Stimulated activated CD8-positive, alpha-beta memory T cell treated with anti-CD3 and anti-CD28 coated beads, Interleukin-4, amount 100 ng/mL, for 1 hour (primary cell): Measurements from ENCODE around the gene CTNNA1.
"Not testable (repeated sequence)": the region's sequence is repeated elsewhere in the genome, so short reads cannot be mapped to it uniquely, and the experiment has no call there.

Experiments
- DNase-seq, 2 donors: peaks; one replicate each; pipeline ENCODE4 v3.0.0-alpha.2; 2020; ENCODE audit warnings: low read depth in 2 of 2, low spot score in 1 of 2

The CTNNA1 gene

GRCh38 chr5:138755084-138755748 lies 2.0 kb downstream of the CTNNA1 start:
- no peak for DNase-seq

GRCh38 chr5:138757061-138757776 lies 4.0 kb downstream of the CTNNA1 start:
- DNase-seq: no peak

- no peak for DNase-seq
Observed at GRCh38 chr5:138760448-138761110, 7.4 kb downstream of the CTNNA1 start.

GRCh38 chr5:138761115-138761514 lies 7.9 kb downstream of the CTNNA1 start:
- DNase-seq: not testable (repeated sequence)

- DNase-seq: not testable (repeated sequence)
Observed at GRCh38 chr5:138761670-138762069, 8.4 kb downstream of the CTNNA1 start.

- DNase-seq: no peak
Observed at GRCh38 chr5:138762110-138762509, 8.9 kb downstream of the CTNNA1 start.

GRCh38 chr5:138763037-138763778 lies 10.0 kb downstream of the CTNNA1 start:
- no peak for DNase-seq

GRCh38 chr5:138770291-138770690 lies 17.1 kb downstream of the CTNNA1 start:
- DNase-seq: no peak

GRCh38 chr5:138770977-138771376 lies 17.8 kb downstream of the CTNNA1 start:
- no peak for DNase-seq

GRCh38 chr5:138772986-138773594 lies 19.9 kb downstream of the CTNNA1 start:
- no peak for DNase-seq

GRCh38 chr5:138773624-138774023 lies 20.4 kb downstream of the CTNNA1 start:
- DNase-seq: not testable (repeated sequence)

- DNase-seq: no peak
Observed at GRCh38 chr5:138775034-138775433, 21.8 kb downstream of the CTNNA1 start.

- no peak for DNase-seq
Observed at GRCh38 chr5:138778234-138778633, 25.0 kb downstream of the CTNNA1 start.

- DNase-seq: no peak
Observed at GRCh38 chr5:138783976-138784375, 30.8 kb downstream of the CTNNA1 start.

- DNase-seq: no peak
Observed at GRCh38 chr5:138784590-138784989, 31.4 kb downstream of the CTNNA1 start.

GRCh38 chr5:138789771-138790242 lies 36.6 kb downstream of the CTNNA1 start:
- DNase-seq: no peak

- DNase-seq: no peak
Observed at GRCh38 chr5:138790684-138791083, 37.5 kb downstream of the CTNNA1 start.

GRCh38 chr5:138792195-138792790 lies 39.1 kb downstream of the CTNNA1 start:
- DNase-seq: no peak

GRCh38 chr5:138793575-138793974 lies 40.4 kb downstream of the CTNNA1 start:
- DNase-seq: no peak

- DNase-seq: no peak
Observed at GRCh38 chr5:138803285-138803684, 50.1 kb downstream of the CTNNA1 start.

GRCh38 chr5:138803935-138804334 lies 50.7 kb downstream of the CTNNA1 start:
- DNase-seq: no peak
